GM18507 (cell line): ENCODE results near the gene CYP26A1.

Experiments
- DNase-seq: peaks from one replicate; pipeline ENCODE4 v3.0.0; 2011; ENCODE audit warnings: low read depth; ENCODE audit not compliant: insufficient read length; ENCODE audit errors: extremely low spot score
- FAIRE-seq: peaks from 2 replicates; lab custom pipeline; 2011; peaks lifted over from hg19 to GRCh38; lab: Jason Lieb, UNC

CYP26A1 gene, protein sequence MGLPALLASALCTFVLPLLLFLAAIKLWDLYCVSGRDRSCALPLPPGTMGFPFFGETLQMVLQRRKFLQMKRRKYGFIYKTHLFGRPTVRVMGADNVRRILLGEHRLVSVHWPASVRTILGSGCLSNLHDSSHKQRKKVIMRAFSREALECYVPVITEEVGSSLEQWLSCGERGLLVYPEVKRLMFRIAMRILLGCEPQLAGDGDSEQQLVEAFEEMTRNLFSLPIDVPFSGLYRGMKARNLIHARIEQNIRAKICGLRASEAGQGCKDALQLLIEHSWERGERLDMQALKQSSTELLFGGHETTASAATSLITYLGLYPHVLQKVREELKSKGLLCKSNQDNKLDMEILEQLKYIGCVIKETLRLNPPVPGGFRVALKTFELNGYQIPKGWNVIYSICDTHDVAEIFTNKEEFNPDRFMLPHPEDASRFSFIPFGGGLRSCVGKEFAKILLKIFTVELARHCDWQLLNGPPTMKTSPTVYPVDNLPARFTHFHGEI

DNA sequence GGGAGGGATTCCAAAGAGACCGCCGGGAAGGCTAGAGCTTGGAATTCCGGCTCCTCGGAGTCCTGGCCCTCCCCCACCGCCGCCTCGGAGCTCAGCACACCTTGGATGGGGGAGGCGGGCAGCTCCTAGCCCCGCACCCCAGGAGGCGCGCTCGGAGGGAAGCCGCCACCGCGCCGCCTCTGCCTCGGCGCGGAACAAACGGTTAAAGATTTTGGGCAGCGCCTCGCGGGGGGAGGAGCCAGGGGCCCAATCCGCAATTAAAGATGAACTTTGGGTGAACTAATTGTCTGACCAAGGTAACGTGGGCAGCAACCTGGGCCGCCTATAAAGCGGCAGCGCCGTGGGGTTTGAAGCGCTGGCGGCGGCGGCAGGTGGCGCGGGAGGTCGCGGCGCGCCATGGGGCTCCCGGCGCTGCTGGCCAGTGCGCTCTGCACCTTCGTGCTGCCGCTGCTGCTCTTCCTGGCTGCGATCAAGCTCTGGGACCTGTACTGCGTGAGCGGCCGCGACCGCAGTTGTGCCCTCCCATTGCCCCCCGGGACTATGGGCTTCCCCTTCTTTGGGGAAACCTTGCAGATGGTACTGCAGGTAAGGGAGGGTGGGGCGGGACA is at the start of gene CYP26A1:
TSS of gene CYP26A1 (plus strand) at position 355 of the 608 bp plus-strand sequence. CDS start at position 397, 42 bp downstream.
- FAIRE-seq (no peak), DNase-seq (no peak)

DNA sequence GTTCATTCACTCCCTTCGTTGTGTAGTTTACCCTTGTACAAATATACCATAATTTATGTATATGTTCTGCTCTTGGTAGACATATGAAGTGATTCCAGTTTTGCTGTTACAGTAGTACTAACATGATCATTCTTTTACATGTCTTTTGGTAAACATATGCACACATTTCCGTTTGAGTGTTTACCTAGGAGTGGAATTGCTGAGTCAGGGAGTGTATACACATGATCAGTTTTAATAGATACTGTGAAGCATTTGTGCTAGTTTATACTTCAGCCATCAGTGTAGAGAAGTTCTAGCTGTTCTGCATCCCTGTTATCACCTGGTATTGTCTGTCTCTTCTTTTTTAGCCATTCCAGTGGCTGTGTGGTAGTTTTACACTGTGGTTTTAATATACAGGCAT is 47.6 kb upstream of the CYP26A1 start:
- FAIRE-seq = no peak
- no peak for DNase-seq

- FAIRE-seq (no peak), DNase-seq (no peak)
These were observed 46.2 kb upstream of the CYP26A1 start for GRCh38 chr10:93027508-93027907.

- no peak for FAIRE-seq
- no peak for DNase-seq
These were observed 44.8 kb upstream of the CYP26A1 start for GRCh38 chr10:93028883-93029282.

DNA sequence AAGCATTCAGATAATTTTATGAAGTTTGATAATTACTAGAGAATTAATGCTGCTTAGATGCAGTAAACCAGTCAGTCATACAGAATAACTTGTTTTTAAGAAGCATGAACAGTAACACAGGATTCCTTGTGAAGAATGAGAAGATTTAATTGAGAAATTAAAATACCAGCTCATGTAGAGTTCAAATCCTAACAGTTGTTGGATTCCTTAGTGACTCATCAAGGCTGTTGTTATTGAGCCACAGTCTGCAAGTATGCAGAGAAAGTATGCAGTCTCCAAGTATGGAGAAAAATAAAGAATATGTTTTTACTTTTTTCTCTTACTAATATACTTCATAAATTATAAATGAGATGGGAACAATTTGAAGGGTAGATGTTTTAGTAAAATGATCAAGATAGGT is 43.3 kb upstream of the CYP26A1 start:
- DNase-seq = no peak
- FAIRE-seq = no peak

DNA sequence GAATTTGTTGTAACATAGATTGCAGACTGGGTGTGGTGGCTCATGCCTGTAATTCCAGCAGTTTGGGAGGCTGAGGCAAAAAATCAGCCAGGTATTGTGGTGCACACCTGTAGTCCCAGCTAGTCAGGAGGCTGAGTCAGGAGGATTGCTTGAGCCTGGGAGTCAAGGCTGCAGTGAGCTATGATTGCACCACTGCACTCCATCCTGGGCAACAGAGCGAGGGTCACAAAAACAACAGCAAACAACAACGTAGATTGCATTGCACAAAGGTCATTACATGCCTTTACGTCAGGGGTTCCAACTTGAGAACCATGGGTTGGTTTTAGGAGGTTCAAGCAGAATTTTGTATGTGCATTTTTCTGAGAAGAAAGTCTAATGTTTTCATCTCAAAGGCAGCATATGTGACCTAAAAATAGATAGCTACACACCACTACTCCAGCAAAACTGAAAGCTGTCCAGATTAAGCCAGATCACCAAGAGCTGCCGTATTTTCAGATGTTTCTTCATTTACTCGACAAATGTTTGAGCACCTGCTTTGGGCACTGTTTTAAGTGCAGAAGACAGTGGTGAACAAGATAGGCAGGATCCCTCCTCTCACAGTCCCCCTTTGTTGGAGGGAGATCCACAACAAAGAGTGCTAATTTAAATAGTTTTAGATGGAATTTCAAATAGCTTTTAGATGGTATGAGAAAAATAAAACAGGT is 41.4 kb upstream of the CYP26A1 start:
- DNase-seq (no peak), FAIRE-seq (no peak)

DNA sequence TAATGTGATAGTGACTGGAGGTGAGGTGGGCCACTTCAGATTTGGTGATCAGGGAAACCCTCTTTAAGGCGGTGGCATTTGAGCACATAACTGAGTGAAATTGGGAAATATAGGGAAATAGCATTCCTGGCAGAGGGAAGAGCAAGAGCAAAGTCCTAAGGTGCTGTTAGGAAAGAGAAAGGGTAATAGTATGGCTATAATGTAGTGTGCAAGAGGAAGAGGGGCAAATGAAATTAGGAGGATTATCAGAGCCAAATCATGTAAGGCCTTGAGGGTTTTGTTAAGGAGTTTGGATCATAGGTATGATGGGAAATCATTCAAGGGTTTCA is 40.9 kb upstream of the CYP26A1 start:
- FAIRE-seq = no peak

GRCh38 chr10:93034426-93034825 is 39.3 kb upstream of the CYP26A1 start:
- no peak for DNase-seq
- FAIRE-seq = no peak

More for the DNA sequence above, 40.9 kb upstream of the CYP26A1 start:
- no peak for DNase-seq

DNA sequence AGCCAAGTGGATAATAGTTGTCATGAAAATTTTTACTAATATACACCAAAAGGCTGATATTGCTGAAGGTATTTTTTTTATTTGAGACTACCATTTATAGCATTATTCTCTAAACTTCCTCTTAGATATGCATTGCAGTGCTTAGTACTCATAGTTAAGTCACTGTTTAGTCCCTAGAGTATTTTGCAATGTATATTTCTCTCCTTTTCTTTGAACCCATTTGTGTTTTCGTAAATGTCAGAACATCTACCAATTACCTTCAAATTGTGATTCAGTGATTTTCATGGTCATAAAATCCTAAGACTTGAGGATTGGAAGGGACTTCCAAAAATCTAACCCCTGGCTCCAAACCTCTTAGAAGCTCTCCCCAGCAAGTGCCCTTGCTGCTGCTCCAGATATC is 34.6 kb upstream of the CYP26A1 start:
- DNase-seq = no peak
- no peak for FAIRE-seq

DNA sequence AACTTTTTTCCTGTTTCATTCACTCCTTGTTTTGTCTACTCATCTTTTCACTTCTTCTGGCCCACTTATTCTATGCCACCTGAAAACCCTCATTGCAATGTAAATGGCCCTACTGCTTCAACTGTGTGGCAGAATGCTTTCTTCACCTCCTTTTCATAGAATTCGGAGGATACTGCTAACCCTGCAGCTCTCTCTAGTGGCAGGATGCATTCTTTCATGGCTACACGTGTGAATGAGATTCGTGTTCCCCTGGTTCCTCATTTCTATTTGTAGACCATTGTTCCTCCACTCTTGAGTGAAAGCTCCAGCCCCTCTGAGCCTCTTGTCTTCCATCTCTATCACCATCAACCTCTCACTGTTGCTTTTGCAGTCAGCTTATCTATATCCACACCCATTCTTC is 34.0 kb upstream of the CYP26A1 start:
- FAIRE-seq (peak; percentile 59), DNase-seq (no peak)

GRCh38 chr10:93054486-93054885 is 19.2 kb upstream of the CYP26A1 start:
- DNase-seq (no peak), FAIRE-seq (no peak)

DNA sequence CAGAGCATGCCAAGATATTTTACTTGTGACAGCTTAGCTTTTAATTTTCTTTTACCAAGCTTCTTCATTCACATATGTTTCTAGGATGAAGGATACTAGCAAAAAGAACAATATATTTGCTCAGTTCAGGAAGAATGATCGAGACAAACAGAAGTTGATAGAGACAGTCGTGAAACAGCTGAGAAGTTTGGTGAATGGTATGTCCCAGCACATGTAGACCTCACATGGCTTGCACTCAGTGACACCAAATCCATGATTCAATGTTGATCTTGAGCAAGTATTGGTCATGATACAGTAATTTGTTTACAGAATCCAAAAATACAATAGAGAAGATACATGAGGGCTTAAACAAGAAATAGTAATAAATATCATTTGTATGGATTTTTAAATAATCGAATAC is 15.6 kb upstream of the CYP26A1 start:
- FAIRE-seq (no peak), DNase-seq (no peak)

GRCh38 chr10:93059975-93060886 is 13.5 kb upstream of the CYP26A1 start, which contains the start of gene CYP26C1:
CYP26C1 (plus strand) TSS chr10:93060798; CDS start chr10:93061264, 466 bp downstream.
- FAIRE-seq (no peak), DNase-seq (no peak)

- no peak for FAIRE-seq
- no peak for DNase-seq
These were observed 12.7 kb upstream of the CYP26A1 start for GRCh38 chr10:93060887-93061593.

DNA sequence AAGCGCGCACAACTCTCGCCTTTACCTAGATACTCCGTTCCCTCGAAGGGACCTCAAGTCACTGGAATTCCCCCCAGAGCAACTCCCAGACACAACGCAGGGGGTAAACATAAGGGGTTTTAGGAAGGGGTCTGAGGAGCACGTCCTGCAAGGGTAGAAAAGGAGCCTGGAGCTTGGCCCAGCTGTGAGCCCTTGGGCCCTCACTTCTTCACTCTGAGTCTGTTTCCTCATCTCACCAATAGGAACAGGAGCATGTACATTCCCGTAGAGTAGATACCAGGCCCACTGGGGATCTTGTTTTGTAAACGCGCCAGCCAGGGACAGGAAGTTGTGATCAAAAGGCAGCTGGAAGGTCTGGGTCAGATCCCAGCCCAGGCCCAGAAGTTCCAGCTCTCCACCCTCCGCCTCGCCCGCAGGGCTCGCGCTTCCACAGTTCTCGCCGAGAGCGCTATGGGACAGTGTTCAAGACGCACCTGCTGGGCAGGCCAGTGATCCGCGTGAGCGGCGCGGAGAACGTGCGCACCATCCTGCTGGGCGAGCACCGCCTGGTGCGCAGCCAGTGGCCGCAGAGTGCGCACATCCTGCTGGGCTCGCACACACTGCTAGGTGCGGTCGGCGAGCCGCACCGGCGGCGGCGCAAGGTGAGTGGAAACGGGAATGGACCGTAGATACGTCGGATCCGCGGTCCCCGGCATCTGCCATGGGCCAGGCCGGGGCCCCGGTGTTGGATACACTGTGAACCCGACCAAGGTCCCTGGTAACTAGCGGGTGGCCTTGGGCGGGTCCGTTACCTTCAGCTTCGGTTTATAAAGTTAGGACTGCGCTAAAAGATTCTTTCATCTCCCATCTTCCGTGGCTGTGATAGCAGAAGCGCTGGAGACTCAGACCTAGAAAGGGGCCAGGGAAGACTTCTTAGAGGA is 11.8 kb upstream of the CYP26A1 start:
- DNase-seq = no peak
- no peak for FAIRE-seq

GRCh38 chr10:93062514-93063143 is 11.1 kb upstream of the CYP26A1 start:
- DNase-seq = no peak
- FAIRE-seq = no peak
